Measurements from ENCODE around the gene TRIO. TPM values are rescaled to one million over a fixed set of nuclear protein-coding genes. Genes with fewer than 3 reads are reported as not detected.

The TRIO gene
- total and polyA plus RNA-seq, 2 of the 8 experiments (the other 6 are each of a cell fraction or from before 2014, with no cell fraction given) = 35.1 to 69.1 TPM

DNA sequence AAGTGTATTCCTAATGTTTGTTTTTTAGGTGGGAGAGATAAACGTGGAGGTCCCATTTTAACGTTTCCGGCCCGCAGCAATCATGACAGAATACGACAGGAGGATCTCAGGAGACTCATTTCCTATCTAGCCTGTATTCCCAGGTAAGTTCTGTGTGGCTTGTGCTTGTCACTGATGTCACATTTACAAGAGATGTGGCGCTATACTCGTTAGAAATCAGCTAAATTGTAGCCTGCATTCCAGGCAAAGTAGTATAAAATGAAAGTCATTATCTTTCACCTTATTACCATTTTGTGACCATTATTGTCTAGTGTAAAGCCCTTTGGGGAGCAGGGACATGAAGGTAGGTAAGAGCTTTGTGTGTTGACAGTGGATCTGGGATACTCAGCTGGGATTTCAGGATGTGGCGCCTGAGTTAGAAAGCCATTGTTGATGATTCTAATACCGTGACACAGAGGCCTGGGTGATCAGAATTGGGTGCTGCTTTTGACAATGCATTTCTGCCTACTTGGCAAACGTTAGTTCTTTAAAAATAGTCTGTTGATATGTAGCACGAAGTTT, 137.2 kb downstream of the TRIO start (continued):
- TF ChIP-seq, protein P1, sequence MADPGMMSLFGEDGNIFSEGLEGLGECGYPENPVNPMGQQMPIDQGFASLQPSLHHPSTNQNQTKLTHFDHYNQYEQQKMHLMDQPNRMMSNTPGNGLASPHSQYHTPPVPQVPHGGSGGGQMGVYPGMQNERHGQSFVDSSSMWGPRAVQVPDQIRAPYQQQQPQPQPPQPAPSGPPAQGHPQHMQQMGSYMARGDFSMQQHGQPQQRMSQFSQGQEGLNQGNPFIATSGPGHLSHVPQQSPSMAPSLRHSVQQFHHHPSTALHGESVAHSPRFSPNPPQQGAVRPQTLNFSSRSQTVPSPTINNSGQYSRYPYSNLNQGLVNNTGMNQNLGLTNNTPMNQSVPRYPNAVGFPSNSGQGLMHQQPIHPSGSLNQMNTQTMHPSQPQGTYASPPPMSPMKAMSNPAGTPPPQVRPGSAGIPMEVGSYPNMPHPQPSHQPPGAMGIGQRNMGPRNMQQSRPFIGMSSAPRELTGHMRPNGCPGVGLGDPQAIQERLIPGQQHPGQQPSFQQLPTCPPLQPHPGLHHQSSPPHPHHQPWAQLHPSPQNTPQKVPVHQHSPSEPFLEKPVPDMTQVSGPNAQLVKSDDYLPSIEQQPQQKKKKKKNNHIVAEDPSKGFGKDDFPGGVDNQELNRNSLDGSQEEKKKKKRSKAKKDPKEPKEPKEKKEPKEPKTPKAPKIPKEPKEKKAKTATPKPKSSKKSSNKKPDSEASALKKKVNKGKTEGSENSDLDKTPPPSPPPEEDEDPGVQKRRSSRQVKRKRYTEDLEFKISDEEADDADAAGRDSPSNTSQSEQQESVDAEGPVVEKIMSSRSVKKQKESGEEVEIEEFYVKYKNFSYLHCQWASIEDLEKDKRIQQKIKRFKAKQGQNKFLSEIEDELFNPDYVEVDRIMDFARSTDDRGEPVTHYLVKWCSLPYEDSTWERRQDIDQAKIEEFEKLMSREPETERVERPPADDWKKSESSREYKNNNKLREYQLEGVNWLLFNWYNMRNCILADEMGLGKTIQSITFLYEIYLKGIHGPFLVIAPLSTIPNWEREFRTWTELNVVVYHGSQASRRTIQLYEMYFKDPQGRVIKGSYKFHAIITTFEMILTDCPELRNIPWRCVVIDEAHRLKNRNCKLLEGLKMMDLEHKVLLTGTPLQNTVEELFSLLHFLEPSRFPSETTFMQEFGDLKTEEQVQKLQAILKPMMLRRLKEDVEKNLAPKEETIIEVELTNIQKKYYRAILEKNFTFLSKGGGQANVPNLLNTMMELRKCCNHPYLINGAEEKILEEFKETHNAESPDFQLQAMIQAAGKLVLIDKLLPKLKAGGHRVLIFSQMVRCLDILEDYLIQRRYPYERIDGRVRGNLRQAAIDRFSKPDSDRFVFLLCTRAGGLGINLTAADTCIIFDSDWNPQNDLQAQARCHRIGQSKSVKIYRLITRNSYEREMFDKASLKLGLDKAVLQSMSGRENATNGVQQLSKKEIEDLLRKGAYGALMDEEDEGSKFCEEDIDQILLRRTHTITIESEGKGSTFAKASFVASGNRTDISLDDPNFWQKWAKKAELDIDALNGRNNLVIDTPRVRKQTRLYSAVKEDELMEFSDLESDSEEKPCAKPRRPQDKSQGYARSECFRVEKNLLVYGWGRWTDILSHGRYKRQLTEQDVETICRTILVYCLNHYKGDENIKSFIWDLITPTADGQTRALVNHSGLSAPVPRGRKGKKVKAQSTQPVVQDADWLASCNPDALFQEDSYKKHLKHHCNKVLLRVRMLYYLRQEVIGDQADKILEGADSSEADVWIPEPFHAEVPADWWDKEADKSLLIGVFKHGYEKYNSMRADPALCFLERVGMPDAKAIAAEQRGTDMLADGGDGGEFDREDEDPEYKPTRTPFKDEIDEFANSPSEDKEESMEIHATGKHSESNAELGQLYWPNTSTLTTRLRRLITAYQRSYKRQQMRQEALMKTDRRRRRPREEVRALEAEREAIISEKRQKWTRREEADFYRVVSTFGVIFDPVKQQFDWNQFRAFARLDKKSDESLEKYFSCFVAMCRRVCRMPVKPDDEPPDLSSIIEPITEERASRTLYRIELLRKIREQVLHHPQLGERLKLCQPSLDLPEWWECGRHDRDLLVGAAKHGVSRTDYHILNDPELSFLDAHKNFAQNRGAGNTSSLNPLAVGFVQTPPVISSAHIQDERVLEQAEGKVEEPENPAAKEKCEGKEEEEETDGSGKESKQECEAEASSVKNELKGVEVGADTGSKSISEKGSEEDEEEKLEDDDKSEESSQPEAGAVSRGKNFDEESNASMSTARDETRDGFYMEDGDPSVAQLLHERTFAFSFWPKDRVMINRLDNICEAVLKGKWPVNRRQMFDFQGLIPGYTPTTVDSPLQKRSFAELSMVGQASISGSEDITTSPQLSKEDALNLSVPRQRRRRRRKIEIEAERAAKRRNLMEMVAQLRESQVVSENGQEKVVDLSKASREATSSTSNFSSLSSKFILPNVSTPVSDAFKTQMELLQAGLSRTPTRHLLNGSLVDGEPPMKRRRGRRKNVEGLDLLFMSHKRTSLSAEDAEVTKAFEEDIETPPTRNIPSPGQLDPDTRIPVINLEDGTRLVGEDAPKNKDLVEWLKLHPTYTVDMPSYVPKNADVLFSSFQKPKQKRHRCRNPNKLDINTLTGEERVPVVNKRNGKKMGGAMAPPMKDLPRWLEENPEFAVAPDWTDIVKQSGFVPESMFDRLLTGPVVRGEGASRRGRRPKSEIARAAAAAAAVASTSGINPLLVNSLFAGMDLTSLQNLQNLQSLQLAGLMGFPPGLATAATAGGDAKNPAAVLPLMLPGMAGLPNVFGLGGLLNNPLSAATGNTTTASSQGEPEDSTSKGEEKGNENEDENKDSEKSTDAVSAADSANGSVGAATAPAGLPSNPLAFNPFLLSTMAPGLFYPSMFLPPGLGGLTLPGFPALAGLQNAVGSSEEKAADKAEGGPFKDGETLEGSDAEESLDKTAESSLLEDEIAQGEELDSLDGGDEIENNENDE (IDR thresholded peaks at IDR 0.05; ENCODE audit: insufficient replicate concordance, low read length) = no peak
- TF ChIP-seq TAF1 (IDR thresholded peaks at IDR 0.05; ENCODE audit: low read depth, low read length) (no peak), BRCA1 (IDR thresholded peaks at IDR 0.05; ENCODE audit: low read depth, low read length) (no peak), KDM5A (IDR thresholded peaks at IDR 0.05; ENCODE audit: low read length) (no peak), JUND (IDR thresholded peaks at IDR 0.05; ENCODE audit: low read length) (no peak), HDAC2 (IDR thresholded peaks at IDR 0.05; ENCODE audit: borderline replicate concordance in 1 of 2, low read depth in 2 of 2, low read length in 2 of 2) (no peak), GTF2F1 (IDR thresholded peaks at IDR 0.05; ENCODE audit: borderline replicate concordance, low read depth, low read length) (no peak), SP2 (IDR thresholded peaks at IDR 0.05; ENCODE audit: low read length) (no peak), RAD21 (IDR thresholded peaks at IDR 0.05 in 1 of 2, conservative IDR thresholded peaks at IDR 0.05 in 1 of 2; ENCODE audit: low read depth in 2 of 2, low read length in 2 of 2) (no peak), PHF8 (conservative IDR thresholded peaks at IDR 0.05; ENCODE audit: low read depth, low read length) (no peak)
